Uterus (tissue), 4 donors: Measurements from ENCODE around the gene CFAP77. TPM values are rescaled to one million over a fixed set of nuclear protein-coding genes. Genes with fewer than 3 reads are reported as not detected.

Experiments used
- DNase-seq, 2 donors: peaks; one replicate each; pipeline ENCODE4 v3.0.0-alpha.2; 2019 to 2020
- H3K27ac ChIP-seq, 2 donors: fragments of 200-600 bp; sonication (generic); 1 replicate in 1 of 2; 2 replicates in 1 of 2; pipeline ENCODE4 v1.5.1; 2016 to 2018
- H3K27me3 ChIP-seq, 2 donors: fragments of 200-600 bp; sonication (generic); one replicate each; pipeline ENCODE4 v1.5.1; 2018 to 2019; ENCODE audit warnings: control low read depth in 1 of 2
- H3K36me3 ChIP-seq, 2 donors: fragments of 200-600 bp; sonication (generic); one replicate each; pipeline ENCODE4 v1.5.1; 2019; ENCODE audit warnings: control low read depth in 1 of 2
- H3K4me1 ChIP-seq, 2 donors: fragments of 200-600 bp; sonication (generic); one replicate each; pipeline ENCODE4 v1.5.1; 2018 to 2019; ENCODE audit warnings: control low read depth in 1 of 2
- H3K4me3 ChIP-seq, 2 donors: fragments of 200-600 bp; sonication (generic); 1 replicate in 1 of 2; 2 replicates in 1 of 2; pipeline ENCODE4 v1.5.1; 2018 to 2019; ENCODE audit warnings: mild to moderate bottlenecking in 1 of 2
- H3K9me3 ChIP-seq, 2 donors: fragments of 200-600 bp; sonication (generic); one replicate each; pipeline ENCODE4 v1.5.1; 2019; ENCODE audit warnings: control low read depth in 1 of 2
- CTCF ChIP-seq, 4 experiments: fragments of 200-600 bp in 2 of 4; fragments of 450-650 bp in 2 of 4; sonication (generic) in 2 of 4; IDR thresholded peaks; one replicate each; pipeline ENCODE4 v1.5.1; 2016 to 2019; ENCODE audit warnings: antibody characterized with exemption in 4 of 4, mild to moderate bottlenecking in 2 of 4, moderate library complexity in 1 of 4
- POLR2A ChIP-seq, 2 donors: fragments of 450-650 bp; IDR thresholded peaks; one replicate each; pipeline ENCODE4 v1.6.1; 2016; ENCODE audit warnings: antibody characterized with exemption in 2 of 2, mild to moderate bottlenecking in 1 of 2, moderate library complexity in 1 of 2
- intact Hi-C: fragments of 100-400 bp; cut with DNase I; formaldehyde crosslinking; loops from one replicate; pipeline ENCODE4 v1.15.1; 2023; ENCODE audit warnings: low total_unique reads
- total RNA-seq, 4 donors: library from RNA; depleted of rRNA in 3 of 4; stranded (reverse); fragments of >200 nt in 3 of 4; gene quantifications; one replicate each; pipeline versions ENCODE4 v1.1.0 to v1.2.4, GENCODE V29; 2014 to 2023
- donor health status: DM: yes; HTN: yes; CAD: no.

Gene CFAP77
- total RNA-seq, 4 donors from 2014 or later, result 1.4 TPM; not detected in 3

DNA sequence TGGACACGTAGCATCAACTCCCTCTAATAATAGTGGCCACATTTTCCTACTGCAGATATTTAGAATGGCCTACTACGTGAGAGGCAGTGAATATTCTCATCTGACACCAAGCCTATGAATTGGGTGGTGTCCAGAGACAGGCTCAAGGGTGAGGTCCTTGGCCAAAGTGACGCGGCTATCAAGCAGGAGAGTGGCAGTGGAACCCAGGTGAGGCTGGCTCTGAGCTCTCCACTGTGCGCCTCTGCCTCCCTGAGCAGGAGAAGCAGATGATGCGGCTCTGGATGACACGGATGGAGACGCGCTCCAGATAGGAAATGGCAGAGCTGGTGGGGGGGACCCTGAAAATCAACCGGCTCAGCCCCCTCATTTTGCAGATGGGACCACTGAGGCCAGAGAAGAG is 69.7 kb downstream of the CFAP77 start:
- TF ChIP-seq POLR2A (IDR thresholded peaks at IDR 0.05) (no peak), CTCF (IDR thresholded peaks at IDR 0.05) (no peak)
- Histone ChIP-seq H3K9me3 (no peaks in the 10 kb centered on the region), H3K4me3 (no peak overlapping the region), H3K36me3 (no peaks in the 10 kb centered on the region), H3K27me3 (no peaks in the 10 kb centered on the region), H3K27ac (no peak overlapping the region), H3K4me1 (no peaks in the 10 kb centered on the region)
- intact Hi-C loops, result no loop called here
- DNase-seq, result no peak

DNA sequence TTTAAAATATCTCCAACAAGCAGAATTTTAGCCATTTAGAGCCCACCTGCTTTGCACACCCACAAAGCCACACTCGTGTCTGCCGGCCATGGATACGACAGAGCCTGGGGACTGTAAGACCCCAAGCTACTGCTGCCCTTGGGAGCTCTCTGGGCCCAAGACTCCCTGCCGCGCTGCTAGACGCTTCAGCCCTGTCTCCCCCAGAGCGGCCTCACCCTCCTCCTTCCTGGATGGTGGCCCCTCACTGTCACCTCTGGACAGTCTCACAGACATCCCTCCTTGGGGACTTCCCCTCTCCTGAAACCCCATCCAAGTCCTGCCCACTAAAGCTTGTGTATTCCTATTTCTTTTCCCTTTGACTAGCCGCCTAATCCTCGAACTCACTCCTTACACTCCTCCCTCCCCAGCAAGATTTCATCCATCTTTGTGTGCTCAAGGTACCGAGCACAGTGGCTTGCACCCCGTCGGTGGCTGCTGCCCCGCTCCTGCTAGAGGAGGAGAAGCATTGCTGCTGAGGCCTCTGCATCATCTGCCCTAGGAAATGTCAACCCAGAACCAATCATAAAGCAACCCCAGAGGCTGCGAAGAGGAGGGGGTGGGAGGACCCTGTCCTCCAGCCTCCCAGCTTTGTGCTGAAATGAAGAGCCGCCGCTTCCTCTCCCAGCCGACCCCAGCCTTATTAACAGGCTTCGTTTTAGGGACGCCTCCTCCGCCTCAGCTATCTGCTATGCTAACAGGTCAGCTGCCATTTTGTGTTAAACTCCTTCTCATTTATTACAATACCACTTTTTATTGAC is 71.2 kb downstream of the CFAP77 start:
- TF ChIP-seq POLR2A (IDR thresholded peaks at IDR 0.05) (no peak), CTCF (IDR thresholded peaks at IDR 0.05) (no peak)

DNA sequence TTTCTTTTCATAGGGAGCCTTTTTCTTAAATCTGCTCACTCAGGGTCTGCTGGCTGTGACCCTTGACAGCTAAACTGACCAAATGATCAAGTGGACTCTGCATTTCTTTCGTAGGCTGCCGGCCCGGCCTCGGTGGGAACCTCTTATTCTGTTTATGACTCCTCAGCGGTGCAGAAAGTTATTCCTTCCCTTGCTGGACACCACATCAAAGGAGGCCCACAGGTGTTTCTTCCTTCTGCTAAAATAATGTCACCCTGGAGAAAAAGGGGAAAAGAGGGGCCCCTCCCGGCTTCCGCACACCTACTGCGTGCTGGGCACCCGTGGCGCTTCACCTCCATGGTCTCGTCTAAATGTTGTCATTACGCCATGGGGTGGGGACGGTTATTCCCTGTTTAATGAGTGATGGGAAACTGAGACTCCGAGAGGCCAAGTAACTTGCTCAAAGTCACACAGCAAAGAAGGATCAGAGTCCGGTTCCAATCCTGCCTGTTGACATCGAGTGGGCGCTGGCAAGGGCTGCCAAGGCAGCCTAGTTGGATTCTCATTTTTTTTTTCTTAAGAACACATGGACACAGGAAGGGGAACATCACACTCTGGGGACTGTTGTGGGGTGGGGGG is 72.3 kb downstream of the CFAP77 start:
- Histone ChIP-seq H3K9me3 (no peaks in the 10 kb centered on the region), H3K27ac (no peak overlapping the region), H3K4me1 (no peaks in the 10 kb centered on the region), H3K36me3 (no peaks in the 10 kb centered on the region), H3K4me3 (no peak overlapping the region), H3K27me3 (peaks cover 0 to 9% of the 10 kb centered on the region in 2 donors)
- TF ChIP-seq CTCF (IDR thresholded peaks at IDR 0.05), result no peak
- TF ChIP-seq POLR2A (IDR thresholded peaks at IDR 0.05), result no peak
- DNase-seq, result no peak
- intact Hi-C loops, result no loop called here

More for the DNA sequence above, 71.2 kb downstream of the CFAP77 start:
- H3K4me1 ChIP-seq, result no peaks in the 10 kb centered on the region
- H3K9me3 ChIP-seq, result no peaks in the 10 kb centered on the region
- no peaks in the 10 kb centered on the region for H3K27me3 ChIP-seq
- no peak for DNase-seq
- intact Hi-C loops, result no loop called here
- H3K27ac ChIP-seq, result no peak overlapping the region
- no peak overlapping the region for H3K4me3 ChIP-seq
- no peaks in the 10 kb centered on the region for H3K36me3 ChIP-seq

DNA sequence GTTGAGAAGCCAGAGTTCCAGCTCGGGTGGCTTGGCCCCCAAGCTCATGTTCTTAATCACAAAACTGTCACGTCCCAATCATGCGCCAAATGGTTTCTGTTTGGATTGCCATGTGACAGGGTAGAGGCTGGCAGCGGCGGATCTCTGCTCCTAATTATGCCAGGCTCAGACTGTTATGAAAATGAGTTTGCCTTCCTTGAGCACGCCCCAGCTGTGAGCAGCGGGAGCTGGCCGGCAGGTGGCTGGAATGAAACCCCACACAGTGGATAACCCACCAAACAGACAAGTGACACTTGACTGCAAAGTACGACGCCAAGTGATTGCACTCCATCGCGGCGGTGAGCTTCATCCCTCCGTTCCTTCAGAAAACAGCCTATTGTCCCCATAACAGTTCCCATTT is 75.4 kb downstream of the CFAP77 start:
- no peak for DNase-seq
- no peak overlapping the region for H3K27ac ChIP-seq
- TF ChIP-seq CTCF (IDR thresholded peaks at IDR 0.05), result no peak
- no peak for TF ChIP-seq POLR2A (IDR thresholded peaks at IDR 0.05)
- no peaks in the 10 kb centered on the region for H3K4me1 ChIP-seq
- H3K4me3 ChIP-seq, result no peak overlapping the region
- intact Hi-C loops, result no loop called here
- no peaks in the 10 kb centered on the region for H3K36me3 ChIP-seq
- H3K9me3 ChIP-seq, result no peaks in the 10 kb centered on the region
- peaks cover 0 to 15% of the 10 kb centered on the region in 2 donors for H3K27me3 ChIP-seq

GRCh38 chr9:132486706-132487350 is 76.8 kb downstream of the CFAP77 start:
- Histone ChIP-seq H3K9me3 (no peaks in the 10 kb centered on the region), H3K27me3 (peaks cover 0 to 15% of the 10 kb centered on the region in 2 donors)

More at GRCh38 chr9:132486706-132487350, 76.8 kb downstream of the CFAP77 start:
- Histone ChIP-seq H3K4me3 (no peak overlapping the region), H3K36me3 (no peaks in the 10 kb centered on the region), H3K27ac (no peak overlapping the region), H3K4me1 (no peaks in the 10 kb centered on the region)
- no peak for DNase-seq
- intact Hi-C loops, result no loop called here
- no peak for TF ChIP-seq CTCF (IDR thresholded peaks at IDR 0.05)
- TF ChIP-seq POLR2A (IDR thresholded peaks at IDR 0.05), result no peak
